ENCODE measurements around the gene KRCC1.
A peak's percentile ranks its signal among the peaks of the same experiment; 100 is the strongest.
"Not testable (repeated sequence)": the region's sequence is repeated elsewhere in the genome, so short reads cannot be mapped to it uniquely, and the experiment has no call there.

The KRCC1 gene

GRCh38 chr2:88038263-88039105 is 17.1 kb downstream of the KRCC1 start:
- no peak for DNase-seq

GRCh38 chr2:88036606-88037005 is 19.0 kb downstream of the KRCC1 start:
- DNase-seq: no peak

GRCh38 chr2:88036182-88036581 is 19.4 kb downstream of the KRCC1 start:
- DNase-seq: no peak

- no peak for DNase-seq
Measured at GRCh38 chr2:88032070-88032702, 23.4 kb downstream of the KRCC1 start.

- no peak for DNase-seq
Measured at GRCh38 chr2:88028931-88029330, 26.7 kb downstream of the KRCC1 start.

- DNase-seq: peak; percentile 46
Measured at GRCh38 chr2:88027697-88028389, 27.7 kb downstream of the KRCC1 start.

GRCh38 chr2:88024509-88024908 is 31.1 kb downstream of the KRCC1 start:
- no peak for DNase-seq

GRCh38 chr2:88022669-88022921 is 33.0 kb downstream of the KRCC1 start:
- DNase-seq: peak; percentile 36

GRCh38 chr2:88019985-88020384 is 35.6 kb downstream of the KRCC1 start:
- DNase-seq: no peak

- DNase-seq: no peak
Measured at GRCh38 chr2:88018909-88019308, 36.7 kb downstream of the KRCC1 start.

GRCh38 chr2:88018077-88018805 is 37.3 kb downstream of the KRCC1 start:
- DNase-seq: not testable (repeated sequence)

GRCh38 chr2:88017780-88018038 is 37.9 kb downstream of the KRCC1 start:
- DNase-seq: not testable (repeated sequence)

GRCh38 chr2:88016960-88017779 is 38.4 kb downstream of the KRCC1 start:
- peak; percentile 85 for DNase-seq

GRCh38 chr2:88016086-88016959 is 39.3 kb downstream of the KRCC1 start, which contains the start of gene RNU2-63P:
Gene RNU2-63P, minus strand, starts transcription at chr2:88016547.
- DNase-seq: peak; percentile 94

GRCh38 chr2:88011011-88011410 is 44.6 kb downstream of the KRCC1 start:
- no peak for DNase-seq

- no peak for DNase-seq
Measured at GRCh38 chr2:88010136-88010535, 45.4 kb downstream of the KRCC1 start.

GRCh38 chr2:88006912-88007439 is 48.6 kb downstream of the KRCC1 start:
- no peak for DNase-seq

- no peak for DNase-seq
Measured at GRCh38 chr2:88005776-88006175, 49.8 kb downstream of the KRCC1 start.

GRCh38 chr2:88003074-88003755 is 52.4 kb downstream of the KRCC1 start:
- no peak for DNase-seq

GRCh38 chr2:88002359-88002707 is 53.2 kb downstream of the KRCC1 start:
- no peak for DNase-seq

GRCh38 chr2:88000474-88000873 is 55.1 kb downstream of the KRCC1 start:
- not testable (repeated sequence) for DNase-seq

Measured in hematopoietic multipotent progenitor cell treated with erythropoietin and hydrocortisone succinate and interleukin-3 and kit ligand, for 6 days (in vitro differentiated cells).